Measurements from ENCODE around the gene CCDC187.

The CCDC187 gene

DNA sequence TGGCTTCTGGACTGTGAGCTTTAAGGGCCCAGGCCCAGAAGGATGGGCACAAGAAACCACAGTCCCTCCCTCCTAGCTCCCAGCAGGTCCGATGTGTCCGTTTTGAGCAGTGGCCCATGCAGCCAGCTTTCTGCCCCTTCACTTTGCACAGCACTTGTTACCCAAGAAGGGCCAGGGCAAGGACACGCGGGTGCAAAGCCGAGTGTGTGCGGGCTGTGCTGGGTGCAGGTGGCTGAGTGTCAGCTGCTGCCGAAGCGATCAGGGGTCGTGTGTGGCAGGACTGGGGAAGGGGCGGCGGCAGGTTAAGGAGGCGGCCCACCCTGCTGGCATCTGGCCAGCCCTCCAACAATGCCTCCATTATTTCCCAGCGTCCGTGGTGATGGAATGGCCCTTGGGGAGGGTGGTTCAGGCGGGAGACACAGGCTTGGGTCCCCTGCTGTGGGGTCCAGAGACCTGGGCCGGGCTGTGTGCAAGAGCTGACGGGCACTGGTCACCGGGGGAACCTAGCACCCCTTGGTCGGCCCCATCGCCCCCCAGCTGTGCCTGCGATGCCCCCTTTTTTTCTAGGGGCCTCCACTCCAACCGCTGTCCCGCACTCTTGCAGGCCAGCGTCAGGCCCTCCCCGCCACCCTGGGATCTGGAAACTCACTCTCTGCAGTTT lies 99.6 kb downstream of the CCDC187 start:
- no peak overlapping the region for H3K4me3 ChIP-seq (ENCODE audit: low read length)
- H3K9me2 ChIP-seq (replicated peaks; ENCODE audit: control insufficient read depth, low read length) = no peaks in the 10 kb centered on the region
- peaks cover 5% of the 10 kb centered on the region; the same call in 1 of the 2 replicates for H3K4me1 ChIP-seq (ENCODE audit: control insufficient read depth, low read length)
- peaks cover 35% of the 10 kb centered on the region for H3K36me3 ChIP-seq (ENCODE audit: control insufficient read depth, low read length)
- TF ChIP-seq EZH2phosphoT487 (IDR thresholded peaks at IDR 0.05; ENCODE audit: borderline replicate concordance, low read length) = no peak
- TF ChIP-seq CTCF (IDR thresholded peaks at IDR 0.05; ENCODE audit: low read depth, low read length, poor library complexity, severe bottlenecking) = no peak
- peaks cover 12% of the 10 kb centered on the region for H3F3A ChIP-seq (ENCODE audit: control insufficient read depth, insufficient read depth)
- peaks cover 6% of the 10 kb centered on the region; the same call in 1 of the 2 replicates for H3K27me3 ChIP-seq (ENCODE audit: control insufficient read depth, low read length)
- H3K79me2 ChIP-seq (ENCODE audit: control insufficient read depth, low read length) = no peaks in the 10 kb centered on the region
- H3K4me2 ChIP-seq (ENCODE audit: low read length) = no peak overlapping the region
- no peak overlapping the region for H3K27ac ChIP-seq (ENCODE audit: low read depth, low read length)
- no peaks in the 10 kb centered on the region for H3K9me3 ChIP-seq (ENCODE audit: control insufficient read depth, insufficient read depth, low read length)
- peaks cover 23% of the 10 kb centered on the region; the same call in 1 of the 2 replicates for H4K20me1 ChIP-seq (ENCODE audit: control insufficient read depth, insufficient read depth, low read depth, low read length)

GRCh38 chr9:136203408-136204144 lies 100.3 kb downstream of the CCDC187 start:
- Histone ChIP-seq H3K27me3 (ENCODE audit: control insufficient read depth, low read length) (peaks cover 6% of the 10 kb centered on the region; the same call in 1 of the 2 replicates), H3K4me3 (ENCODE audit: low read length) (no peak overlapping the region), H4K20me1 (ENCODE audit: control insufficient read depth, insufficient read depth, low read depth, low read length) (peaks cover 23% of the 10 kb centered on the region; the same call in 1 of the 2 replicates)

More at GRCh38 chr9:136203408-136204144, 100.3 kb downstream of the CCDC187 start:
- Histone ChIP-seq H3K27ac (ENCODE audit: low read depth, low read length) (no peak overlapping the region), H3K36me3 (ENCODE audit: control insufficient read depth, low read length) (peaks cover 28% of the 10 kb centered on the region), H3K4me1 (ENCODE audit: control insufficient read depth, low read length) (peaks cover 5% of the 10 kb centered on the region; the same call in 1 of the 2 replicates), H3K9me3 (ENCODE audit: control insufficient read depth, insufficient read depth, low read length) (no peaks in the 10 kb centered on the region), H3K79me2 (ENCODE audit: control insufficient read depth, low read length) (no peaks in the 10 kb centered on the region), H3F3A (ENCODE audit: control insufficient read depth, insufficient read depth) (peaks cover 12% of the 10 kb centered on the region), H3K9me2 (replicated peaks; ENCODE audit: control insufficient read depth, low read length) (no peaks in the 10 kb centered on the region), H3K4me2 (ENCODE audit: low read length) (no peak overlapping the region)
- TF ChIP-seq CTCF (IDR thresholded peaks at IDR 0.05; ENCODE audit: low read depth, low read length, poor library complexity, severe bottlenecking) (no peak), EZH2phosphoT487 (IDR thresholded peaks at IDR 0.05; ENCODE audit: borderline replicate concordance, low read length) (no peak)
